ENCODE data around the gene FBXW11. TPM values are rescaled to one million over a fixed set of nuclear protein-coding genes. Genes with fewer than 3 reads are reported as not detected.

FBXW11 gene
- total and polyA plus RNA-seq, 4 experiments from 2014 or later, result 17.1 to 43.4 (median 32.1) TPM

GRCh38 chr5:172007175-172008110 lies 1.0 kb upstream of the FBXW11 start:
- H3K27ac Mint-ChIP-seq, result peak overlapping the region; percentile 93 to 99 (median 98)
- peak overlapping the region; percentile 93 to 97 for H3K4me3 ChIP-seq (ENCODE audit: low read length in 2 of 2)

GRCh38 chr5:172005708-172006320 lies 624 bp downstream of the FBXW11 start:
- CTCF ChIA-PET (ENCODE audit: partially characterized antibody), result interaction anchor here (1.0 to 5.2 kb wide), 13 partner anchors 8 to 286 kb away, joined by 3 to 36 read pairs (median 5); partner anchors contain the start of genes STK10 and UBTD2
- Mint-ChIP-seq H3K4me3 (peak overlapping the region; percentile 91 to 99 (median 96)), H3K4me1 (peaks cover 38 to 64% (median 53%) of the 10 kb centered on the region in 4 donors)

More at GRCh38 chr5:172007175-172008110, 1.0 kb upstream of the FBXW11 start:
- Histone ChIP-seq H3K9me3 (ENCODE audit: control insufficient read depth in 1 of 2, low read length in 2 of 2) (no peaks in the 10 kb centered on the region), H3K27me3 (ENCODE audit: insufficient read depth, low read length) (no peaks in the 10 kb centered on the region), H3K36me3 (ENCODE audit: insufficient read depth, low read length) (no peaks in the 10 kb centered on the region), H3K4me1 (ENCODE audit: insufficient read depth, low read length) (peaks cover 44% of the 10 kb centered on the region), H3K27ac (ENCODE audit: low read depth, low read length) (peak overlapping the region; percentile 93)
- CTCF ChIA-PET (ENCODE audit: partially characterized antibody), result interaction anchor here (0.5 to 5.2 kb wide), 27 partner anchors 10 to 1608 kb away, joined by 3 to 36 read pairs (median 4); partner anchors contain the start of genes BOD1, STK10 and UBTD2
- Mint-ChIP-seq H3K4me1 (peaks cover 23 to 47% (median 38%) of the 10 kb centered on the region in 4 donors), H3K9me3 (peaks cover 0 to 6% (median 0%) of the 10 kb centered on the region in 8 donors), H3K36me3 (peaks cover 0 to 15% of the 10 kb centered on the region in 2 donors), H3K4me3 (peak overlapping the region; percentile 91 to 99 (median 96)), H3K27me3 (no peaks in the 10 kb centered on the region)
- DNase-seq, result no peak
- intact Hi-C loops (cut with micrococcal nuclease), result loop anchor here (1.0 to 2.0 kb wide), 3 partner anchors 59 to 105 kb away; no protein-coding TSS in a partner anchor
- POLR2A ChIA-PET (ENCODE audit: partially characterized antibody), result interaction anchor here (0.7 to 4.1 kb wide), 33 partner anchors 10 to 770 kb away, joined by 3 to 55 read pairs (median 5); partner anchors contain the start of genes DUSP1, NPM1, STK10 and UBTD2

GRCh38 chr5:172004824-172005237 lies 1.6 kb downstream of the FBXW11 start:
- Histone ChIP-seq H3K9me3 (ENCODE audit: control insufficient read depth in 1 of 2, low read length in 2 of 2) (no peaks in the 10 kb centered on the region), H3K27ac (ENCODE audit: low read depth, low read length) (peak overlapping the region; percentile 93), H3K27me3 (ENCODE audit: insufficient read depth, low read length) (no peaks in the 10 kb centered on the region), H3K4me3 (ENCODE audit: low read length in 2 of 2) (peak overlapping the region in 1 of 2 donors; percentile 97), H3K4me1 (ENCODE audit: insufficient read depth, low read length) (peaks cover 62% of the 10 kb centered on the region), H3K36me3 (ENCODE audit: insufficient read depth, low read length) (no peaks in the 10 kb centered on the region)
- Mint-ChIP-seq H3K4me3 (peak overlapping the region; percentile 91 to 99 (median 96)), H3K36me3 (peaks cover 0 to 15% of the 10 kb centered on the region in 2 donors), H3K27ac (peak overlapping the region; percentile 2 to 97 (median 96)), H3K27me3 (no peaks in the 10 kb centered on the region), H3K9me3 (peaks cover 0 to 6% (median 0%) of the 10 kb centered on the region in 8 donors), H3K4me1 (peaks cover 45 to 72% (median 61%) of the 10 kb centered on the region in 4 donors)
- intact Hi-C loops (cut with micrococcal nuclease), result no loop called here
- POLR2A ChIA-PET (ENCODE audit: partially characterized antibody), result interaction anchor here (1.4 to 4.1 kb wide), 3 partner anchors 17 to 106 kb away, joined by 3 to 44 read pairs (median 4); no protein-coding TSS in a partner anchor
- CTCF ChIA-PET (ENCODE audit: partially characterized antibody), result interaction anchor here (1.2 to 3.5 kb wide), 4 partner anchors 9 to 278 kb away, joined by 4 to 36 read pairs (median 7); partner anchors contain the start of gene UBTD2
- DNase-seq, result peak; percentile 5 to 53 (median 24)

More at GRCh38 chr5:172005708-172006320, 624 bp downstream of the FBXW11 start:
- no peaks in the 10 kb centered on the region for H3K27me3 ChIP-seq (ENCODE audit: insufficient read depth, low read length)
- no peaks in the 10 kb centered on the region for H3K9me3 ChIP-seq (ENCODE audit: control insufficient read depth in 1 of 2, low read length in 2 of 2)
- POLR2A ChIA-PET (ENCODE audit: partially characterized antibody), result interaction anchor here (0.9 to 4.1 kb wide), 23 partner anchors 9 to 1052 kb away, joined by 3 to 55 read pairs (median 10); partner anchors contain the start of genes NPM1, STK10 and UBTD2
- Mint-ChIP-seq H3K36me3 (peaks cover 0 to 15% of the 10 kb centered on the region in 2 donors), H3K9me3 (peaks cover 0 to 6% (median 0%) of the 10 kb centered on the region in 8 donors), H3K27ac (peak overlapping the region; percentile 93 to 97 (median 96)), H3K27me3 (no peaks in the 10 kb centered on the region)
- H3K36me3 ChIP-seq (ENCODE audit: insufficient read depth, low read length), result no peaks in the 10 kb centered on the region
- intact Hi-C loops (cut with micrococcal nuclease), result loop anchor here (1.0 to 2.0 kb wide), 5 partner anchors 61 to 619 kb away; partner anchors contain the start of genes NPM1 and STK10
- DNase-seq, result peak in 3 of 5 donors; percentile 11 to 42 (median 13)
- H3K27ac ChIP-seq (ENCODE audit: low read depth, low read length), result peak overlapping the region; percentile 93
- H3K4me3 ChIP-seq (ENCODE audit: low read length in 2 of 2), result peak overlapping the region; percentile 93 to 97
- peaks cover 60% of the 10 kb centered on the region for H3K4me1 ChIP-seq (ENCODE audit: insufficient read depth, low read length)

- Mint-ChIP-seq H3K4me1 (peaks cover 49 to 81% (median 65%) of the 10 kb centered on the region in 4 donors), H3K27me3 (no peaks in the 10 kb centered on the region), H3K36me3 (peaks cover 0 to 15% of the 10 kb centered on the region in 2 donors), H3K27ac (peak overlapping the region in 3 of 7 donors; percentile 21 to 66 (median 24)), H3K4me3 (peak overlapping the region in 7 of 8 donors; percentile 12 to 68 (median 33)), H3K9me3 (peaks cover 0 to 6% (median 0%) of the 10 kb centered on the region in 8 donors)
- intact Hi-C loops (cut with micrococcal nuclease), result no loop called here
- H3K4me1 ChIP-seq (ENCODE audit: insufficient read depth, low read length), result peaks cover 62% of the 10 kb centered on the region
- H3K27ac ChIP-seq (ENCODE audit: low read depth, low read length), result no peak overlapping the region
- POLR2A ChIA-PET (ENCODE audit: partially characterized antibody), result no interaction called here
- no peaks in the 10 kb centered on the region for H3K9me3 ChIP-seq (ENCODE audit: control insufficient read depth in 1 of 2, low read length in 2 of 2)
- no peak for DNase-seq
- no peaks in the 10 kb centered on the region for H3K36me3 ChIP-seq (ENCODE audit: insufficient read depth, low read length)
- CTCF ChIA-PET (ENCODE audit: partially characterized antibody), result interaction anchor here (0.6 to 1.0 kb wide), 2 partner anchors 185 to 270 kb away, joined by 3 read pairs; partner anchors contain the start of gene STK10
- no peak overlapping the region for H3K4me3 ChIP-seq (ENCODE audit: low read length in 2 of 2)
- H3K27me3 ChIP-seq (ENCODE audit: insufficient read depth, low read length), result no peaks in the 10 kb centered on the region
These were observed 2.7 kb downstream of the FBXW11 start for GRCh38 chr5:172003746-172004145.

- H3K36me3 ChIP-seq (ENCODE audit: insufficient read depth, low read length), result no peaks in the 10 kb centered on the region
- no peaks in the 10 kb centered on the region for H3K9me3 ChIP-seq (ENCODE audit: control insufficient read depth in 1 of 2, low read length in 2 of 2)
- POLR2A ChIA-PET (ENCODE audit: partially characterized antibody), result no interaction called here
- H3K4me1 ChIP-seq (ENCODE audit: insufficient read depth, low read length), result peaks cover 57% of the 10 kb centered on the region
- no peak for DNase-seq
- intact Hi-C loops (cut with micrococcal nuclease), result no loop called here
- no peak overlapping the region for H3K4me3 ChIP-seq (ENCODE audit: low read length in 2 of 2)
- CTCF ChIA-PET (ENCODE audit: partially characterized antibody), result interaction anchor here (0.5 to 1.0 kb wide), 2 partner anchors 186 to 758 kb away, joined by 3 read pairs; partner anchors contain the start of gene STK10
- Mint-ChIP-seq H3K27ac (peak overlapping the region in 3 of 7 donors; percentile 29 to 66 (median 59)), H3K4me1 (peaks cover 48 to 81% (median 62%) of the 10 kb centered on the region in 4 donors), H3K4me3 (peak overlapping the region in 2 of 8 donors; percentile 19 to 20), H3K27me3 (no peaks in the 10 kb centered on the region), H3K36me3 (peaks cover 0 to 15% of the 10 kb centered on the region in 2 donors), H3K9me3 (peaks cover 0 to 6% (median 0%) of the 10 kb centered on the region in 8 donors)
- no peaks in the 10 kb centered on the region for H3K27me3 ChIP-seq (ENCODE audit: insufficient read depth, low read length)
- H3K27ac ChIP-seq (ENCODE audit: low read depth, low read length), result no peak overlapping the region
These were observed 3.5 kb downstream of the FBXW11 start for GRCh38 chr5:172002840-172003512.

GRCh38 chr5:172002310-172002709 lies 4.1 kb downstream of the FBXW11 start:
- Histone ChIP-seq H3K27ac (ENCODE audit: low read depth, low read length) (no peak overlapping the region), H3K27me3 (ENCODE audit: insufficient read depth, low read length) (no peaks in the 10 kb centered on the region), H3K9me3 (ENCODE audit: control insufficient read depth in 1 of 2, low read length in 2 of 2) (no peaks in the 10 kb centered on the region), H3K4me1 (ENCODE audit: insufficient read depth, low read length) (peaks cover 50% of the 10 kb centered on the region), H3K4me3 (ENCODE audit: low read length in 2 of 2) (no peak overlapping the region), H3K36me3 (ENCODE audit: insufficient read depth, low read length) (no peaks in the 10 kb centered on the region)
- Mint-ChIP-seq H3K36me3 (peaks cover 2 to 16% of the 10 kb centered on the region in 2 donors), H3K27ac (peak overlapping the region in 3 of 7 donors; percentile 18 to 66 (median 44)), H3K4me1 (peaks cover 50 to 81% (median 63%) of the 10 kb centered on the region in 4 donors), H3K27me3 (no peaks in the 10 kb centered on the region), H3K9me3 (peaks cover 0 to 6% (median 0%) of the 10 kb centered on the region in 8 donors), H3K4me3 (peak overlapping the region in 1 of 8 donors; percentile 3)
- DNase-seq, result peak in 3 of 5 donors; percentile 5 to 14 (median 10)
- ChIA-PET CTCF (ENCODE audit: partially characterized antibody) (no interaction called here), POLR2A (ENCODE audit: partially characterized antibody) (no interaction called here)
- intact Hi-C loops (cut with micrococcal nuclease), result no loop called here
